T-helper 1 cell treated with Interleukin-12 subunit alpha and Interleukin-12 subunit beta and Interleukin-4 antibody, amounts not matched to agents 30 ng/mL and 1 ng/mL, for 36 hours (primary cell): ENCODE data around the gene SULT1B1. TPM values are rescaled to one million over a fixed set of nuclear protein-coding genes. Genes with fewer than 3 reads are reported as not detected.

Experiments used
- intact Hi-C: fragments of 100-400 bp; cut with micrococcal nuclease; formaldehyde crosslinking; loops from one replicate; pipeline ENCODE4 v1.15.1; 2024
- total RNA-seq: library from RNA; stranded (reverse); gene quantifications from 2 replicates; pipeline ENCODE4 v1.2.3, GENCODE V29; 2022

The SULT1B1 gene
- total RNA-seq, 1 donor from 2014 or later = 9.8 TPM

DNA sequence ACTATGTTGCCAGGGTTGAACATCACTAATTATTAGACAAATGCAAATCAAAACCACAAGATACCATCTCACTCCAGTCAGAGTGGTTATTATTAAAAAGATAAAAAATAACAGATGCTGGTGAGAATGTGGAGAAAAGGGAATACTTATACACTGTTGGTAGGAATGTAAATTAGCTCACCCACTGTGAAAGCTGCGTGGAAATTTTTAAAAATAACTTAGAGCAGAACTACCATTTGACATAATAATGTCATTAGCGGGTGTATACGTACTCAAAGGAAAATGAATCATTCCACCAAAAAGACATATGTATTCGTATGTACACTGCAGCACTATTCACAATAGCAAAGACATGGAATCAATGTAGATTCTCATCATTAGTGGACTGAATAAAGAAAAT lies 58.7 kb downstream of the SULT1B1 start:
- intact Hi-C loops = no loop called here

- intact Hi-C loops = no loop called here
These were observed 62.7 kb downstream of the SULT1B1 start for GRCh38 chr4:69697536-69698242.

DNA sequence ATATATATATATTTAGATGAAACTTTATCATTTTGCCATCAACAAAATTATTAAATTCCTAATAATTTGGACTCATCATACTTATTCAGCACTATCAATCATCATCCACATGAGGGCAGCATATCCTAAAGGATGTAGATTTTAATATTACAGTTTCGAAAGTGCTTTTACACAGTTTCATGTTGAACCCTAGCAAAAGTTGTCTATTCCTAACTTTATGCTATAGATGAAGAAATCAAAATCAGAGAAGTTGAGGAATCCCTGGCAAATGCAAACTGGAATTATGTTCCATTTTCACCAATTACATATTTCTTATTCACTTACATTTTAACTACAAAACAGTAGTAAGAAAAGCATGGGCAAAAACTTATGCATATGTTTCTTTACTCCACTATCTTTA lies 70.8 kb downstream of the SULT1B1 start:
- intact Hi-C loops = loop anchor here (1.0 to 5.0 kb wide), 8 partner anchors 71 to 870 kb away; partner anchors contain the start of gene SULT1B1

- intact Hi-C loops = loop anchor here (5.0 kb wide), 1 partner anchor 368 kb away; no protein-coding TSS in a partner anchor
These were observed 75.6 kb downstream of the SULT1B1 start for GRCh38 chr4:69684804-69685203.

Other genes with a start within 250 kb of the SULT1B1 start
- gene UGT2A2, start 121.0 kb downstream of the SULT1B1 start, total RNA-seq = not detected in 2 replicates
- not detected in 2 replicates for gene UGT2A1, start 107.4 kb downstream of the SULT1B1 start, total RNA-seq
- gene SULT1E1, start 99.5 kb upstream of the SULT1B1 start, total RNA-seq = not detected in 2 replicates
- not detected in 2 replicates for gene CSN1S1, start 170.4 kb upstream of the SULT1B1 start, total RNA-seq
- gene CSN2, start 205.1 kb upstream of the SULT1B1 start, total RNA-seq = not detected in 2 replicates
- gene STATH, start 235.3 kb upstream of the SULT1B1 start, total RNA-seq = not detected in 2 replicates